K562 (cell line): Measurements from ENCODE around the gene CCT8L2. TPM values are rescaled to one million over a fixed set of nuclear protein-coding genes. Genes with fewer than 3 reads are reported as not detected.
A peak's percentile ranks its signal among the peaks of the same experiment; 100 is the strongest.

Source experiments
- CBX3 ChIP-seq, 2 experiments: IDR thresholded peaks; 1 replicate in 1 of 2; 2 replicates in 1 of 2; pipeline ENCODE4 v1.6.1; 2012; ENCODE audit warnings: inconsistent platforms in 2 of 2, low read length in 2 of 2, borderline replicate concordance in 1 of 2, control low read depth in 1 of 2
- FOXK2 ChIP-seq, 2 experiments: fragments of 450-650 bp; IDR thresholded peaks in 1 of 2; conservative IDR thresholded peaks in 1 of 2; 2 replicates each; pipeline ENCODE4 v1.6.1; 2016; ENCODE audit warnings: low read depth in 2 of 2, mild to moderate bottlenecking in 1 of 2
- HNRNPK ChIP-seq: fragments of 200-400 bp; formaldehyde crosslinking; IDR thresholded peaks from one replicate; pipeline ENCODE4 v1.6.1; 2018; ENCODE audit warnings: mild to moderate bottlenecking, low read depth, low read length; ENCODE audit not compliant: poor library complexity, severe bottlenecking
- NFIC ChIP-seq: fragments of 450-650 bp; IDR thresholded peaks from 2 replicates; pipeline ENCODE4 v1.6.1; 2017; ENCODE audit warnings: mild to moderate bottlenecking, inconsistent platforms
- NKRF ChIP-seq: fragments of 450-650 bp; IDR thresholded peaks from 2 replicates; pipeline ENCODE4 v1.6.1; 2016; ENCODE audit warnings: borderline replicate concordance
- NR2C1 ChIP-seq, 2 experiments: fragments of 450-650 bp; IDR thresholded peaks; 2 replicates each; pipeline ENCODE4 v1.6.1; 2017; ENCODE audit warnings: mild to moderate bottlenecking in 2 of 2, antibody characterized with exemption in 1 of 2, inconsistent platforms in 1 of 2, missing compliant biosample characterization in 1 of 2, missing genetic modification characterization in 1 of 2
- PATZ1 ChIP-seq: fragments of 250-450 bp; sonication (Bioruptor Pico); IDR thresholded peaks from 2 replicates; pipeline ENCODE4 v1.5.0; 2020; ENCODE audit warnings: mild to moderate bottlenecking, borderline replicate concordance
- RFX7 ChIP-seq: fragments of 250-450 bp; sonication (Bioruptor Pico); IDR thresholded peaks from 2 replicates; pipeline ENCODE4 v1.5.1; 2021; ENCODE audit warnings: mild to moderate bottlenecking
- SNAPC5 ChIP-seq: fragments of 250-450 bp; sonication (Bioruptor Pico); IDR thresholded peaks from 2 replicates; pipeline ENCODE4 v1.8.0; 2021; ENCODE audit warnings: moderate library complexity, mild to moderate bottlenecking, inconsistent platforms
- ZBTB5 ChIP-seq: fragments of 450-650 bp; IDR thresholded peaks from 2 replicates; pipeline ENCODE4 v1.6.1; 2017; ENCODE audit warnings: antibody characterized with exemption
- ZNF511 ChIP-seq: sonication (generic); formaldehyde crosslinking; IDR thresholded peaks from 2 replicates; pipeline ENCODE4 v1.8.0; 2022; ENCODE audit warnings: mild to moderate bottlenecking, missing genetic modification reagents
- ZNF639 ChIP-seq, 2 experiments: fragments of 200-800 bp in 1 of 2; sonication (Bioruptor generic) in 1 of 2; sonication (generic) in 1 of 2; formaldehyde crosslinking in 1 of 2; IDR thresholded peaks in 1 of 2; conservative IDR thresholded peaks in 1 of 2; 2 replicates each; pipeline versions ENCODE4 v1.5.0 to v1.6.1; 2016 to 2020; ENCODE audit warnings: missing compliant biosample characterization in 1 of 2, missing genetic modification characterization in 1 of 2, missing genetic modification reagents in 1 of 2
- polyA plus RNA-seq, 8 experiments: library from polyadenylated mRNA; depleted of rRNA in 4 of 8; stranded (reverse) in 5 of 8; unstranded in 3 of 8; fragments of >200 nt; fragmentation: Nextera tagmentation in 2 of 8; fragmentation: Illumina TruSeq in 1 of 8; extraction: Ambion mirVana in 2 of 8; extraction: Trizol in 1 of 8; gene quantifications; 2 replicates each; pipeline versions ENCODE4 v1.2.1 to v1.2.3, GENCODE V29; 2011 to 2014; ENCODE audit warnings: inconsistent platforms in 1 of 8, missing spikeins in 1 of 8
- total RNA-seq, 7 experiments: library from RNA; depleted of rRNA in 6 of 7; stranded (reverse); fragments of >200 nt in 6 of 7; fragmentation: Illumina TruSeq in 2 of 7; extraction: Trizol in 2 of 7; gene quantifications; 2 replicates each; pipeline versions ENCODE4 v1.2.1 to v1.2.3, GENCODE V29; 2011 to 2021; ENCODE audit warnings: low replicate concordance in 1 of 7

Gene CCT8L2
- total and polyA plus RNA-seq, 9 of the 15 experiments (the other 6 are each of a cell fraction or from before 2014, with no cell fraction given) = 0.13 TPM; not detected in 8

- peak; percentile 86 for TF ChIP-seq NFIC
- TF ChIP-seq NR2C1 (IDR thresholded peaks at IDR 0.05) = no peak
- TF ChIP-seq NR2C1 (tag; IDR thresholded peaks at IDR 0.05) = no peak
- TF ChIP-seq NKRF = 0 out of 2 replicates have a peak, but pooled peaks have one; percentile 23
- TF ChIP-seq PATZ1 = no peak
- no peak for TF ChIP-seq CBX3 (IDR thresholded peaks at IDR 0.05; ENCODE audit: borderline replicate concordance in 1 of 2, low read length in 2 of 2)
- peak in 1 of 2 experiments; percentile 95; a peak in 2 of 4 replicates for TF ChIP-seq ZNF639 (CRISPR knock-in tag; conservative IDR thresholded peaks at IDR 0.05 in 1 of 2, IDR thresholded peaks at IDR 0.05 in 1 of 2)
- peak; percentile 43; the same call in 1 of the 2 replicates for TF ChIP-seq RFX7 (CRISPR knock-in tag)
- peak; percentile 34; the same call in 1 of the 2 replicates for TF ChIP-seq ZNF511 (CRISPR knock-in tag)
- TF ChIP-seq FOXK2 (conservative IDR thresholded peaks at IDR 0.05 in 1 of 2, IDR thresholded peaks at IDR 0.05 in 1 of 2; ENCODE audit: low read depth in 2 of 2) = no peak
- no peak for TF ChIP-seq ZBTB5
- peak; percentile 8 for TF ChIP-seq HNRNPK
- no peak for TF ChIP-seq SNAPC5 (CRISPR knock-in tag)
Observed at GRCh38 chr22:16601437-16602223, 9.0 kb upstream of the CCT8L2 start (continued).
